GM12878 (cell line): Measurements from ENCODE around the gene CCDC117. TPM values are rescaled to one million over a fixed set of nuclear protein-coding genes. Genes with fewer than 3 reads are reported as not detected.

ENCODE experiments used
- ATAC-seq: fragments of 200-7000 bp; cut with Tn5 transposase; 3 replicates; pipeline ENCODE4 v1.9.1; 2020; ENCODE audit warnings: mild to moderate bottlenecking, moderate library complexity
- BruUV-seq: library from RNA; stranded (reverse); fragments of 400-500 nt; replicated peaks from 2 replicates; lab custom pipeline; 2021; lab: Mats Ljungman, UMichigan
- CTCF ChIA-PET: fragments of 300-600 bp; sonication (Branson Sonifier 250); formaldehyde crosslinking; extraction: SDS; loops from one replicate; lab custom pipeline; 2021; ENCODE audit warnings: inconsistent platforms; lab: Yijun Ruan, JAX
- POLR2A ChIA-PET: fragments of 350-600 bp; formaldehyde crosslinking; extraction: SDS; loops from one replicate; lab custom pipeline; 2021; ENCODE audit warnings: inconsistent platforms; lab: Charles Lee
- RAD21 ChIA-PET: fragments of 300-600 bp; sonication (Branson Sonifier 250); formaldehyde crosslinking; loops from one replicate; lab custom pipeline; 2023; ENCODE audit warnings: antibody characterized with exemption; ENCODE audit not compliant: unreplicated experiment; lab: Charles Lee
- SMC1A ChIA-PET: fragments of 300-600 bp; sonication (Branson Sonifier 250); formaldehyde crosslinking; loops from one replicate; lab custom pipeline; 2023; ENCODE audit not compliant: unreplicated experiment, uncharacterized antibody; lab: Charles Lee
- DNase-seq: peaks from one replicate; pipeline ENCODE4 v3.0.0-alpha.2; 2011; ENCODE audit warnings: low read depth, low spot score
- FAIRE-seq: peaks from 3 replicates; lab custom pipeline; 2011; peaks lifted over from hg19 to GRCh38; lab: Jason Lieb, UNC
- H2AFZ ChIP-seq: 2 replicates; pipeline ENCODE4 v1.6.0; 2011; ENCODE audit warnings: low read depth, low read length, control low read depth; ENCODE audit not compliant: control insufficient read depth
- H3K27ac ChIP-seq: 2 replicates; pipeline ENCODE4 v1.5.1; 2011; ENCODE audit warnings: control low read depth; ENCODE audit not compliant: control insufficient read depth, insufficient read depth
- H3K27me3 ChIP-seq, 2 experiments: replicated peaks in 1 of 2; 2 replicates each; pipeline versions ENCODE4 v1.6.0 to v1.6.1; 2011; ENCODE audit warnings: low read length in 1 of 2; ENCODE audit not compliant: control insufficient read depth in 2 of 2, insufficient read depth in 2 of 2
- H3K36me3 ChIP-seq, 2 experiments: 2 replicates each; pipeline ENCODE4 v1.5.1; 2011; ENCODE audit warnings: low read length in 1 of 2; ENCODE audit not compliant: control insufficient read depth in 2 of 2, insufficient read depth in 2 of 2
- H3K4me1 ChIP-seq: 2 replicates; pipeline ENCODE4 v1.6.1; 2011; ENCODE audit warnings: mild to moderate bottlenecking, low read length, moderate library complexity, mixed read lengths; ENCODE audit not compliant: control insufficient read depth, insufficient read depth
- H3K4me2 ChIP-seq: 2 replicates; pipeline ENCODE4 v1.6.0; 2011; ENCODE audit warnings: control low read depth; ENCODE audit not compliant: control insufficient read depth, insufficient read depth
- H3K4me3 ChIP-seq: fragments of 200-600 bp; sonication (generic); 2 replicates; pipeline ENCODE4 v1.5.1; 2016
- H3K79me2 ChIP-seq: 2 replicates; pipeline ENCODE4 v1.6.0; 2011; ENCODE audit warnings: low read length; ENCODE audit not compliant: control insufficient read depth, insufficient read depth
- H3K9ac ChIP-seq: 2 replicates; pipeline ENCODE4 v1.8.0; 2011; ENCODE audit warnings: low read length, control low read depth, mixed read lengths; ENCODE audit not compliant: control insufficient read depth, insufficient read depth
- H3K9me3 ChIP-seq: replicated peaks from 3 replicates; pipeline ENCODE4 v1.5.1; 2011; ENCODE audit warnings: mild to moderate bottlenecking, low read length; ENCODE audit not compliant: control insufficient read depth, insufficient read depth
- H4K20me1 ChIP-seq: 2 replicates; pipeline ENCODE4 v1.6.0; 2011; ENCODE audit not compliant: control insufficient read depth, insufficient read depth
- JUND ChIP-seq: IDR thresholded peaks from 2 replicates; pipeline ENCODE4 v1.6.1; 2012; ENCODE audit warnings: low read depth, mild to moderate bottlenecking, low read length, improper control_type of control experiment, moderate library complexity
- LARP7 ChIP-seq: fragments of 450-650 bp; IDR thresholded peaks from 2 replicates; pipeline ENCODE4 v1.6.1; 2017; ENCODE audit warnings: mild to moderate bottlenecking
- MTA2 ChIP-seq: fragments of 450-650 bp; IDR thresholded peaks from 2 replicates; pipeline ENCODE4 v1.6.1; 2016; ENCODE audit warnings: low read depth, mild to moderate bottlenecking, moderate library complexity
- ZNF207 ChIP-seq: fragments of 450-650 bp; IDR thresholded peaks from 2 replicates; pipeline ENCODE4 v1.6.1; 2014; ENCODE audit warnings: antibody characterized with exemption, mild to moderate bottlenecking, borderline replicate concordance
- ZNF24 ChIP-seq: fragments of 450-650 bp; IDR thresholded peaks from 2 replicates; pipeline ENCODE4 v1.6.1; 2017; ENCODE audit warnings: antibody characterized with exemption, mild to moderate bottlenecking
- ZNF622 ChIP-seq: fragments of 450-650 bp; IDR thresholded peaks from 2 replicates; pipeline ENCODE4 v1.6.1; 2017; ENCODE audit warnings: mild to moderate bottlenecking, inconsistent platforms
- WGBS: methylation state at CpG from one replicate; pipeline ENCODE4 v1.1.6; 2016; ENCODE audit warnings: low lambda C conversion rate; ENCODE audit not compliant: insufficient replicate concordance, insufficient coverage; ENCODE audit errors: missing lambda C conversion rate; 5-methylcytosine and 5-hydroxymethylcytosine counted together
- in situ Hi-C: fragments of 300-500 bp; cut with MboI; formaldehyde crosslinking; loops from 9 replicates; pipeline ENCODE4 v1.14.3; 2018; ENCODE audit warnings: mixed read lengths
- intact Hi-C: fragments of 100-400 bp; cut with micrococcal nuclease; formaldehyde crosslinking; loops from one replicate; pipeline ENCODE4 v1.14.2; 2022; ENCODE audit not compliant: unreplicated experiment
- polyA plus RNA-seq, 11 experiments: library from polyadenylated mRNA; depleted of rRNA in 4 of 11; unstranded in 6 of 11; stranded (reverse) in 5 of 11; fragments of >200 nt; fragmentation: Nextera tagmentation in 4 of 11; fragmentation: Illumina TruSeq in 1 of 11; extraction: Ambion mirVana in 4 of 11; extraction: Trizol in 1 of 11; gene quantifications; 1 replicate in 1 of 11; 2 replicates in 10 of 11; pipeline versions ENCODE4 v1.2.1 to v1.2.3, GENCODE V29; 2011 to 2016; ENCODE audit warnings: inconsistent platforms in 2 of 11, missing spikeins in 2 of 11, low read depth in 1 of 11
- total RNA-seq, 4 experiments: library from RNA; depleted of rRNA in 3 of 4; stranded (reverse); fragments of >200 nt in 3 of 4; fragmentation: Illumina TruSeq in 1 of 4; extraction: Trizol in 1 of 4; gene quantifications; 2 replicates each; pipeline versions ENCODE4 v1.2.1 to v1.2.3, GENCODE V29; 2013 to 2021
- TF ChIP-seq, protein P1 (sequence below): IDR thresholded peaks from 2 replicates; pipeline ENCODE4 v1.6.1; 2012; ENCODE audit warnings: low read length, inconsistent platforms

Gene CCDC117
- total and polyA plus RNA-seq, 10 of the 15 experiments (the other 5 are each of a cell fraction or from before 2014, with no cell fraction given) = 6.3 to 32.2 (median 20.6) TPM

DNA sequence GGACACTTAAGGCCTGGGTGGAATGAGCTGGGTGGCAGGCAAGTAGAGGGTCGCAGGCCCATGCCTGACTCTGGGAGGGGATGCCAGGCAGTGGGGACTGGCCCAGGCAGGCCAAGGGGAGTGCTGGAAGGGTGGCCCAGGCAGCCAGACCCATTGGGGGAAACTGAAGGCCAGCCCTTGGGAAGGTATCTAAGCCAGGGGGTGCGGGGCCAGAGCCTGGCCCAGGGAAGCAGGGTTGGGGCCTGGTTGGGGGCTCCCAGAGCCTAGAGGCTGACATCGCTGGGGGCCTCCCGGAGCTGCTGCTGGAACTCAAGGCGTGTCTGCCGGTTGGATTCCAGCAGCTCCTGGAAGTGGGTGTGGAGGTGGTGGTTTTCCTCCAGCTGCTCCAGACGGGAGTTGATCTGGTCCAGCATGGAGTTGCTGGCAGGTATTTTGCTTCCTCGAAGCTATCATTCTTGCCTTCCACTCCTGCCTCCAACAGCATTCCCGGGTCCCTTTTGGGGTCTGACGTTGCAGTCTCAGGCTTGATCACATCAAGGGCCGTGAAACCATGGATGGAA is 63.2 kb downstream of the CCDC117 start:
- Histone ChIP-seq H3K9me3 (no peaks in the 10 kb centered on the region), H3K79me2 (no peaks in the 10 kb centered on the region), H2AFZ (no peak overlapping the region), H3K4me1 (no peaks in the 10 kb centered on the region), H4K20me1 (no peaks in the 10 kb centered on the region), H3K4me2 (no peak overlapping the region), H3K4me3 (no peak overlapping the region), H3K27me3 (no peaks in the 10 kb centered on the region), H3K9ac (no peak overlapping the region), H3K36me3 (no peaks in the 10 kb centered on the region), H3K27ac (no peak overlapping the region)
- DNase-seq (no peak), ATAC-seq (no peak), FAIRE-seq (no peak)
- no TSS peak for BruUV-seq
- ChIA-PET CTCF (interaction anchor here (1.0 to 3.4 kb wide), 4 partner anchors 205 to 410 kb away, joined by 3 to 15 read pairs (median 8); no protein-coding TSS in a partner anchor), RAD21 (interaction anchor here (1.6 to 1.7 kb wide), 2 partner anchors 205 to 235 kb away, joined by 4 read pairs; no protein-coding TSS in a partner anchor), SMC1A (interaction anchor here (1.1 to 1.9 kb wide), 3 partner anchors 42 to 235 kb away, joined by 3 to 5 read pairs (median 4); no protein-coding TSS in a partner anchor), POLR2A (interaction anchor here (0.6 kb wide), 1 partner anchor 58 kb away, joined by 4 read pairs; no protein-coding TSS in a partner anchor)
- in situ Hi-C loops (loop anchor here (10.0 kb wide), 1 partner anchor 791 kb away; no protein-coding TSS in a partner anchor), intact Hi-C loops (no loop called here)
- TF ChIP-seq LARP7 (no peak), ZNF24 (no peak), JUND (no peak), ZNF622 (no peak), MTA2 (no peak), ZNF207 (no peak)
- TF ChIP-seq, protein P1, sequence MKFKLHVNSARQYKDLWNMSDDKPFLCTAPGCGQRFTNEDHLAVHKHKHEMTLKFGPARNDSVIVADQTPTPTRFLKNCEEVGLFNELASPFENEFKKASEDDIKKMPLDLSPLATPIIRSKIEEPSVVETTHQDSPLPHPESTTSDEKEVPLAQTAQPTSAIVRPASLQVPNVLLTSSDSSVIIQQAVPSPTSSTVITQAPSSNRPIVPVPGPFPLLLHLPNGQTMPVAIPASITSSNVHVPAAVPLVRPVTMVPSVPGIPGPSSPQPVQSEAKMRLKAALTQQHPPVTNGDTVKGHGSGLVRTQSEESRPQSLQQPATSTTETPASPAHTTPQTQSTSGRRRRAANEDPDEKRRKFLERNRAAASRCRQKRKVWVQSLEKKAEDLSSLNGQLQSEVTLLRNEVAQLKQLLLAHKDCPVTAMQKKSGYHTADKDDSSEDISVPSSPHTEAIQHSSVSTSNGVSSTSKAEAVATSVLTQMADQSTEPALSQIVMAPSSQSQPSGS = no peak
- WGBS = 94% methylated on average over 11 of the region's 11 CpGs
